Neural progenitor cell (in vitro differentiated cells): ENCODE data around the gene RNGTT. TPM values are rescaled to one million over a fixed set of nuclear protein-coding genes. Genes with fewer than 3 reads are reported as not detected.

Source experiments
- DNase-seq: peaks from one replicate; pipeline ENCODE4 v3.0.0-alpha.2; 2016; ENCODE audit warnings: low spot score
- H2AFZ ChIP-seq: fragments of 200-600 bp; sonication (generic); replicated peaks from 2 replicates; pipeline ENCODE4 v1.6.1; 2016; ENCODE audit warnings: antibody characterized with exemption
- H3F3A ChIP-seq: fragments of 200-600 bp; sonication (generic); 2 replicates; pipeline ENCODE4 v1.6.1; 2016; ENCODE audit warnings: antibody characterized with exemption, low read depth
- H3K27ac ChIP-seq: fragments of 200-600 bp; sonication (generic); 2 replicates; pipeline ENCODE4 v1.5.1; 2016; ENCODE audit warnings: mild to moderate bottlenecking
- H3K27me3 ChIP-seq: fragments of 200-600 bp; sonication (generic); 2 replicates; pipeline ENCODE4 v1.6.1; 2016; ENCODE audit warnings: mild to moderate bottlenecking, moderate library complexity
- H3K36me3 ChIP-seq: fragments of 200-600 bp; sonication (generic); 2 replicates; pipeline ENCODE4 v1.5.1; 2016
- H3K4me1 ChIP-seq: fragments of 200-600 bp; sonication (generic); 2 replicates; pipeline ENCODE4 v1.6.1; 2016; ENCODE audit warnings: mixed run types
- H3K4me2 ChIP-seq: fragments of 200-600 bp; sonication (generic); 2 replicates; pipeline ENCODE4 v1.6.1; 2016
- H3K4me3 ChIP-seq: fragments of 200-600 bp; sonication (generic); 2 replicates; pipeline ENCODE4 v1.5.1; 2016
- H3K79me2 ChIP-seq: fragments of 200-600 bp; sonication (generic); 2 replicates; pipeline ENCODE4 v1.6.1; 2016; ENCODE audit warnings: low read depth
- H3K9ac ChIP-seq: fragments of 200-600 bp; sonication (generic); 2 replicates; pipeline ENCODE4 v1.6.1; 2016
- H3K9me3 ChIP-seq: fragments of 200-600 bp; sonication (generic); 2 replicates; pipeline ENCODE4 v1.5.1; 2016; ENCODE audit warnings: low read depth
- H4K20me1 ChIP-seq: fragments of 200-600 bp; sonication (generic); 2 replicates; pipeline ENCODE4 v1.6.1; 2016; ENCODE audit warnings: low read depth
- H3K27ac Mint-ChIP-seq: 3 replicates; pipeline ENCODE4 v1.8.0; 2021; ENCODE audit warnings: mixed read lengths
- H3K27me3 Mint-ChIP-seq: 2 replicates; pipeline ENCODE4 v1.8.0; 2022; ENCODE audit warnings: low read depth, mild to moderate bottlenecking, inconsistent platforms, moderate library complexity, mixed read lengths; ENCODE audit not compliant: insufficient read depth
- H3K36me3 Mint-ChIP-seq: 3 replicates; pipeline ENCODE4 v1.8.0; 2021; ENCODE audit warnings: mixed read lengths
- H3K4me1 Mint-ChIP-seq: 3 replicates; pipeline ENCODE4 v1.8.0; 2021; ENCODE audit warnings: mixed read lengths
- H3K4me3 Mint-ChIP-seq: 3 replicates; pipeline ENCODE4 v1.8.0; 2021; ENCODE audit warnings: mild to moderate bottlenecking, moderate library complexity, mixed read lengths
- H3K9me3 Mint-ChIP-seq: 3 replicates; pipeline ENCODE4 v1.8.0; 2020; ENCODE audit warnings: mixed read lengths
- CTCF ChIP-seq: fragments of 200-600 bp; sonication (generic); IDR thresholded peaks from 2 replicates; pipeline ENCODE4 v1.5.1; 2017; ENCODE audit warnings: antibody characterized with exemption, mild to moderate bottlenecking
- EZH2 ChIP-seq: fragments of 200-600 bp; sonication (generic); IDR thresholded peaks from 2 replicates; pipeline ENCODE4 v1.6.1; 2017; ENCODE audit warnings: antibody characterized with exemption, mild to moderate bottlenecking, moderate library complexity
- EZH2phosphoT487 ChIP-seq: fragments of 200-600 bp; sonication (generic); IDR thresholded peaks from 2 replicates; pipeline ENCODE4 v1.6.1; 2017; ENCODE audit warnings: antibody characterized with exemption
- total RNA-seq: library from RNA; depleted of rRNA; stranded (reverse); fragments of >200 nt; gene quantifications from 2 replicates; pipeline ENCODE4 v1.2.3, GENCODE V29; 2015; ENCODE audit warnings: low replicate concordance

RNGTT gene
- total RNA-seq, 1 donor from 2014 or later = 71.7 TPM

DNA sequence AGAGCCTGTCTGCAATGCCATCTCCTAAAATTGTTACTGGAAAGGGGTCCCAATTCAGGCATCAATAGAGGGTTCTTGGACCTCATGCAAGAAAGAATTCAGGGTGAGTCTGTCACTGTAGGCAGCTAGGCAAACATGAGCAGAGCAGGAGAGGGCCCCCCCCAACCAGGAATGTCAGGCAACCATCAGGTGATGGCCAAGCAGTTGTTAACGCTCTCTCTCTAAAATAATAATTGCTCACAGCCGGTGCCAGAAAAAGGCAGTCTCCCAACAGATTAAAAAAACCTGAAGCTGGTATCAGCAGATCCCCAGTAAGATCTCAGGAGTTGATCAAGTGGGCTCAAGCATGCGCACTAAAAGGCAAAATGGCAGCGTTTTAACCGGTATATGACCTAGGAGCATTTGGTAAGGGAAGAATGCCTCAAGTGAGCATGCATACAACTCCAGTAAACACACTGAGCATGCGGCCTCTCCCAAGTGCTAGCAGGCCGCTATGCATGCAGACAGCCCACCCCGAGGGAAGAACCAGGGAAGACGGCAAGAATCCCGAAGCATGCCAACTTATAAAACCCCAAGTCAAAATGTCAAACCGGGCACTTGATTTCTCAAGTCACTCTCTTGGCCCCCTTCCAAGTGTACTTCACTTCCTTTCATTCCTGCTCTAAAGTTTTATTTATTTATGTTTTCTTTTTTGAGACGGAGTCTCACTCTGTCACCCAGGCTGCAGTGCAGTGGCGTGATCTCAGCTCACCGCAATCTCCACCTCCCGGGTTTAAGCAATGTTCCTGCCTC lies 44.0 kb upstream of the RNGTT start:
- no peak for DNase-seq
- Histone ChIP-seq H3F3A (no peaks in the 10 kb centered on the region), H3K9ac (no peak overlapping the region), H2AFZ (no peak overlapping the region), H3K36me3 (no peaks in the 10 kb centered on the region), H3K79me2 (no peaks in the 10 kb centered on the region), H3K4me2 (no peak overlapping the region), H4K20me1 (no peaks in the 10 kb centered on the region), H3K4me3 (no peak overlapping the region), H3K27ac (no peak overlapping the region), H3K9me3 (no peaks in the 10 kb centered on the region), H3K27me3 (no peaks in the 10 kb centered on the region), H3K4me1 (peaks cover 3% of the 10 kb centered on the region)
- no peak for TF ChIP-seq CTCF
- no peak for TF ChIP-seq EZH2phosphoT487
- no peaks in the 10 kb centered on the region for H3K4me1 Mint-ChIP-seq
- no peaks in the 10 kb centered on the region for H3K9me3 Mint-ChIP-seq
- H3K27ac Mint-ChIP-seq = no peak overlapping the region
- H3K4me3 Mint-ChIP-seq = no peak overlapping the region
- no peaks in the 10 kb centered on the region for H3K36me3 Mint-ChIP-seq
- peaks cover 2% of the 10 kb centered on the region for H3K27me3 Mint-ChIP-seq

DNA sequence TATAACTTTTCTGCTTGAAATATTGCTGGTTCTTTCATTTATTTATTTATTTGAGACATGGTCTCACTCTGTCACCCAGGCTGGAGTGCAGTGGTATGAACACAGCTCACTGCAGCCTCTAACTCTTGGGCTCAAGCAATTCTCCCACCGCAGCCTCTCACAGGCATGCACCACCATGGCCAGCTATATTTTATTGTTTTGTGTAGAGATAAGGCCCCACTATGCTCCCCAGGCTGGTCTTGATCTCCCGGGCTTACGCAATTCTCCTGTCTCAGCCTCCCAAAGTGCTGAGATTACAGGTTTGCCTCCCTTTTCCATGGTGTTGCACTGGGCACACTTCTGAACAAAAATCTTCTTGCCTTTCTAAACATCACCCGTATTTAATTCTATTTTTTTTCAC lies 39.1 kb upstream of the RNGTT start:
- no peaks in the 10 kb centered on the region for H3K79me2 ChIP-seq
- no peaks in the 10 kb centered on the region for H4K20me1 ChIP-seq
- H3K27me3 ChIP-seq = no peaks in the 10 kb centered on the region
- no peak overlapping the region for H3K27ac Mint-ChIP-seq
- H2AFZ ChIP-seq = no peak overlapping the region
- H3K9me3 Mint-ChIP-seq = no peaks in the 10 kb centered on the region
- H3K4me1 ChIP-seq = no peaks in the 10 kb centered on the region
- H3K27me3 Mint-ChIP-seq = peaks cover 2% of the 10 kb centered on the region
- H3K27ac ChIP-seq = no peak overlapping the region
- H3K4me3 ChIP-seq = no peak overlapping the region
- TF ChIP-seq EZH2phosphoT487 (no peak), EZH2 (no peak), CTCF (no peak)
- H3K4me2 ChIP-seq = no peak overlapping the region
- no peak for DNase-seq
- no peak overlapping the region for H3K9ac ChIP-seq
- H3K9me3 ChIP-seq = no peaks in the 10 kb centered on the region
- H3K4me1 Mint-ChIP-seq = no peaks in the 10 kb centered on the region
- no peak overlapping the region for H3K4me3 Mint-ChIP-seq
- no peaks in the 10 kb centered on the region for H3F3A ChIP-seq
- no peaks in the 10 kb centered on the region for H3K36me3 Mint-ChIP-seq
- H3K36me3 ChIP-seq = no peaks in the 10 kb centered on the region

DNA sequence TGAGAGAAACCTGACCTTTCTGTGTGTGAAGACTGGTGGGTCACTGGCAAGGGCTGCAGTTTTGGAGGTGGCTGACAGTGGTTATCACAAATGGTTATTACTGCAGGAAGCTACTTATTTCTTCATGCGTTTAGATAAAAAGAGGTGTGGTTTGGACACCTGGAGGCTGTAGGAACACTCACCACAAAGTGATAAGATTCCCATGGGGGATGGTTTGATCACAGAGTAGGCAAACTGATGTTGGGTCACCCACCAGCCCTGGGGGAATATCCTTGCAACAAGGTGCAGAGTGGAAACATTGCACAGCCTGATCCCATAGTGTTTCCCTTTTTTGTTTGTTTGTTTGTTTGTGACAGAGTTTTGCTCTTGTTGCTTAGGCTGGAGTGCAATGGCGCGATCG lies 33.9 kb upstream of the RNGTT start:
- DNase-seq = no peak
- Histone ChIP-seq H3K9ac (no peak overlapping the region), H3K79me2 (no peaks in the 10 kb centered on the region), H3K4me3 (no peak overlapping the region), H3K36me3 (no peaks in the 10 kb centered on the region), H3F3A (no peaks in the 10 kb centered on the region), H2AFZ (no peak overlapping the region), H3K4me1 (peaks cover 5% of the 10 kb centered on the region), H4K20me1 (no peaks in the 10 kb centered on the region), H3K9me3 (no peaks in the 10 kb centered on the region), H3K27ac (no peak overlapping the region), H3K4me2 (no peak overlapping the region), H3K27me3 (no peaks in the 10 kb centered on the region)
- Mint-ChIP-seq H3K9me3 (no peaks in the 10 kb centered on the region), H3K27me3 (peaks cover under 1% of the 10 kb centered on the region), H3K4me1 (no peaks in the 10 kb centered on the region), H3K4me3 (no peak overlapping the region), H3K36me3 (no peaks in the 10 kb centered on the region), H3K27ac (no peak overlapping the region)
- TF ChIP-seq CTCF (no peak), EZH2phosphoT487 (no peak), EZH2 (no peak)
